Adipose tissue (tissue), 3 donors: ENCODE data around the gene KIR3DL1. TPM values are rescaled to one million over a fixed set of nuclear protein-coding genes. Genes with fewer than 3 reads are reported as not detected.
"Not testable (repeated sequence)": the region's sequence is repeated elsewhere in the genome, so short reads cannot be mapped to it uniquely, and the experiment has no call there.

Source experiments
- H3K27ac ChIP-seq: one replicate; pipeline ENCODE4 v1.5.1; 2013; ENCODE audit warnings: low read depth, low read length
- WGBS, 3 donors: extraction: QIAGEN DNeasy Blood & Tissue Kit; methylation state at CpG; one replicate each; pipeline ENCODE4 v1.1.7; 2013; 5-methylcytosine and 5-hydroxymethylcytosine counted together
- polyA plus RNA-seq, 3 donors: library from polyadenylated mRNA; stranded (reverse); fragments of 200-250 nt; gene quantifications; one replicate each; pipeline ENCODE4 v1.2.3, GENCODE V29; 2013
- donor health status: healthy with polysubstance abuse.
- donor health status: Bipolar disorder and iron deficiency.
- donor health status: healthy.

KIR3DL1 gene
- not detected for polyA plus RNA-seq

- 83 to 92% (median 87%) methylated on average over 12 to 17 of the region's 17 CpGs for WGBS, 3 donors
- H3K27ac ChIP-seq = not testable (repeated sequence)
Observed at GRCh38 chr19:54816251-54816650, at the start of gene KIR3DL1. Gene KIR3DL1, plus strand, starts transcription at chr19:54816468.

- 91 to 92% (median 92%) methylated on average over 15 of the region's 15 CpGs for WGBS, 3 donors
Observed at GRCh38 chr19:54769646-54770045, 46.6 kb upstream of the KIR3DL1 start, which contains the start of gene KIR2DL1. Gene KIR2DL1, plus strand, starts transcription at chr19:54769793. Its CDS starts 58 bp downstream, at chr19:54769851.

GRCh38 chr19:54770511-54770910 lies 45.8 kb upstream of the KIR3DL1 start:
- 84 to 100% (median 85%) methylated on average over 3 to 4 of the region's 4 CpGs for WGBS, 3 donors
- not testable (repeated sequence) for H3K27ac ChIP-seq

More at GRCh38 chr19:54769646-54770045, 46.6 kb upstream of the KIR3DL1 start, which contains the start of gene KIR2DL1:
- H3K27ac ChIP-seq = not testable (repeated sequence)

- WGBS, 3 donors = 67 to 82% (median 80%) methylated on average over 10 to 14 of the region's 15 CpGs
- H3K27ac ChIP-seq = not testable (repeated sequence)
Observed at GRCh38 chr19:54771018-54771960, 45.0 kb upstream of the KIR3DL1 start.

GRCh38 chr19:54772666-54773065 lies 43.6 kb upstream of the KIR3DL1 start:
- WGBS, 3 donors = 41 to 56% (median 48%) methylated on average over 2 of the region's 2 CpGs
- not testable (repeated sequence) for H3K27ac ChIP-seq

GRCh38 chr19:54775095-54775815 lies 41.0 kb upstream of the KIR3DL1 start:
- H3K27ac ChIP-seq = not testable (repeated sequence)
- WGBS, 3 donors = 63 to 78% (median 70%) methylated on average over 10 to 12 of the region's 12 CpGs

GRCh38 chr19:54775830-54776229 lies 40.4 kb upstream of the KIR3DL1 start:
- 59 to 85% (median 63%) methylated on average over 8 of the region's 8 CpGs for WGBS, 3 donors
- not testable (repeated sequence) for H3K27ac ChIP-seq

- 20 to 70% (median 41%) methylated on average over 3 to 4 of the region's 4 CpGs for WGBS, 3 donors
- H3K27ac ChIP-seq = not testable (repeated sequence)
Observed at GRCh38 chr19:54777851-54778250, 38.4 kb upstream of the KIR3DL1 start.

GRCh38 chr19:54778896-54779295 lies 37.4 kb upstream of the KIR3DL1 start:
- not testable (repeated sequence) for H3K27ac ChIP-seq
- WGBS, 3 donors = 46 to 80% (median 60%) methylated on average over 7 of the region's 7 CpGs

- H3K27ac ChIP-seq = not testable (repeated sequence)
- 56 to 75% (median 73%) methylated on average over 4 of the region's 4 CpGs for WGBS, 3 donors
Observed at GRCh38 chr19:54782916-54783315, 33.4 kb upstream of the KIR3DL1 start.

GRCh38 chr19:54786091-54786723 lies 30.1 kb upstream of the KIR3DL1 start:
- H3K27ac ChIP-seq = not testable (repeated sequence)
- 82 to 88% (median 87%) methylated on average over 23 to 24 of the region's 24 CpGs for WGBS, 3 donors

- H3K27ac ChIP-seq = not testable (repeated sequence)
- 51 to 72% (median 59%) methylated on average over 6 of the region's 6 CpGs for WGBS, 3 donors
Observed at GRCh38 chr19:54788154-54788553, 28.1 kb upstream of the KIR3DL1 start.

GRCh38 chr19:54790711-54791110 lies 25.6 kb upstream of the KIR3DL1 start:
- H3K27ac ChIP-seq = no peak overlapping the region
- WGBS, 3 donors = 57 to 74% (median 71%) methylated on average over 5 of the region's 5 CpGs

- H3K27ac ChIP-seq = no peak overlapping the region
- WGBS, 3 donors = 70 to 89% (median 78%) methylated on average over 6 of the region's 6 CpGs
Observed at GRCh38 chr19:54791476-54791875, 24.8 kb upstream of the KIR3DL1 start.

GRCh38 chr19:54792814-54793213 lies 23.5 kb upstream of the KIR3DL1 start:
- 26 to 59% (median 27%) methylated on average over 8 of the region's 8 CpGs for WGBS, 3 donors

GRCh38 chr19:54795758-54796157 lies 20.5 kb upstream of the KIR3DL1 start:
- H3K27ac ChIP-seq = no peak overlapping the region
- 24 to 38% (median 27%) methylated on average over 1 of the region's 1 CpG for WGBS, 3 donors

More at GRCh38 chr19:54792814-54793213, 23.5 kb upstream of the KIR3DL1 start:
- H3K27ac ChIP-seq = no peak overlapping the region

GRCh38 chr19:54803410-54803809 lies 12.9 kb upstream of the KIR3DL1 start, which contains the start of gene KIR2DL4:
Gene KIR2DL4, plus strand, starts transcription at chr19:54803610. Its CDS starts 42 bp downstream, at chr19:54803652.
- 79 to 82% (median 81%) methylated on average over 10 of the region's 10 CpGs for WGBS, 3 donors
- no peak within 1 kb of the TSS for H3K27ac ChIP-seq

GRCh38 chr19:54804101-54804500 lies 12.2 kb upstream of the KIR3DL1 start:
- H3K27ac ChIP-seq = no peak overlapping the region
- 56 to 64% (median 63%) methylated on average over 5 of the region's 5 CpGs for WGBS, 3 donors
